HPDE6-E6E7 (cell line): ENCODE results near the gene ZNF469.

Source experiments
- DNase-seq: peaks from one replicate; pipeline ENCODE4 v3.0.0; 2011; ENCODE audit warnings: missing footprints; ENCODE audit errors: extremely low spot score

The ZNF469 gene

DNA sequence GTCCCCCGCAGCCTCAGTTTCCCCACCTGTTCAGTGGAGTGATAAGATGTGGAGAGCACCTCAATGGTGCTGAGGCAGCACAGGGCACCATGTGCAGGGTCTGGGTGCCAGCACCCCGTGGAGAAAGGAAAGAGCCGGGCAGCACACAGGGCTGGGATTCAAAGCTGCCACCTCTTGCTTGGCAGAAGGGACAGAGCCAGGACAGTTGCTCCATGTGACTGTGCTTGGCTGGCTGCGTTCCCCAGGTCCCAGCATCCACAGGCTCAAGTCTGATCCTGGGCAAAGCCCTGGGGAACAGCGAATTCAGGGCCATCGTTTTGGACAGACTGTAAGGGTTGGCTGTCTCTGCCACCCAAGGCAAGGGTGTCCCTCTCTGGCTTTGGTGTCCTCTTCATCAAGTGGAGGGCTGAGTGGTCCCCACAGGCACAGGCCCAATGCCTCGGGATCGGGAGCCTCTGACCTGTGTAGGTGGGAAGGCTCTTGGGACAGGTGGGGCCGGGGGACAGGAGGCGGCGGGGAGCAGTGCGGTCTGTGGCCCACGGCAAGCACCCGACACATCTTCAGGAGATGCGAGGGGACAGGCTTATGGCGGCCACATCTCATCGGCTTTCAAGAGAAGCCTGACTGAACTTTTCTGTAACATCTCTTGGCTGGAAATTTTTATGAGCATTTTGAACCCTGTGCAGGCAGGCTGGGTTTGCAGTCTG, 8.5 kb downstream of the ZNF469 start:
- DNase-seq = no peak

DNA sequence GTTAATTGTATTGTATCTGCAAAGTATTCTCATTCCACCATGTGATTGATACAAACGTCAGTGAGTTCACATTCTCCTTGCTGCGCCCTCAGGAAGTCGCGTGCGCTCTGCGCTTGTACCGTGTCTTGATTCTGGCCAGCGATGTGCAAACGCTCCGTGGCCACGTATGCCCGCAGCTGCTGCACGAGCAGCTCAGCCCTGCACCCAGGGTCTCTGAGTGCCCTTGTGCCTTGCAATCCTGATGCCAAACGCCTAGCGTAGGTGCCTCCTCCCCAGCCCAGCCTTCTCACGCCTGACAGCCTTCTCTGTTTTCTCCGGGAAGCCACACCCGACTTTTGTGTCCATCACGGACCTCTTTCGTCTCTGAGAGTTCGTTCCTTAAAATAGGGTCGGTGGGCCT, 9.4 kb downstream of the ZNF469 start:
- no peak for DNase-seq

DNA sequence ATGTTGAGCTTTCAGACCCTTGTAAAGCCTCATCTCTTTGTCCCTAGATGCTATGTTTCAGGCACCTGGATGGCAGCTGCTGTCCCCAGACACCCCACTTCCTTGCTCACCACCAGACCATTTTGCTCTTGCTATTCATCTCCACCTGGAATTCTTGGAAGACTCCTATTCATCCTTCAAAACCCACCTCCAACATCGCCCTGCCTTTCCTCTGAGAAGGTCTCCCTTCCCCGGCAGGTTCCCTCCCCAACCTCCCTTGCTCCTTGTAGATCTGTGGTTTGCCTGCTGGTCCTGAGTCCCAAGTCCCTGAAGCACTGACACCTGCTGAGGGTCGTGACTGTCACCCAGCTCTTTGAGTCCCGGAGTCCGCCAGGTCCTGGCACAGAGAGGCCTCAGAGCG, 9.9 kb downstream of the ZNF469 start:
- DNase-seq = no peak

DNA sequence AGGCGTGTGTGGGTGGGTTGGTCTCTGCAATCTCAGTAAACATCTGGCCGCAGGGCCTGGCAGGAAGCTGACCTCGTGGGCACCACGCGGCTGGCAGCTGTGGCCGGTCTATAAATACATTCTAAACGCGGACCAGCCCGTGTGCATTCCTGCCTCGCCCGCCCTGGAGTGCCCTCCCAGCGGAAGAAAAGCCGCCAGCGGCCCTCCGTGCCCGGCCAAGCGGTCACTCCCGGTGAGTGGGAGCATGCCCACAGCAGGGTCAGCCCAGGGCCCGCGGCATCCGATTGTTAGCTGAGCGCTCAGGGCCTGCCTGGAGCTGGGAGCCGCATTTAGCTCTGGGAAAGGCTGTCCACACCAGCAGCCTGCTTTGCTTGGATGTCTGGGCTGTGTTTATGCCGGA, 10.3 kb downstream of the ZNF469 start:
- DNase-seq = no peak

DNA sequence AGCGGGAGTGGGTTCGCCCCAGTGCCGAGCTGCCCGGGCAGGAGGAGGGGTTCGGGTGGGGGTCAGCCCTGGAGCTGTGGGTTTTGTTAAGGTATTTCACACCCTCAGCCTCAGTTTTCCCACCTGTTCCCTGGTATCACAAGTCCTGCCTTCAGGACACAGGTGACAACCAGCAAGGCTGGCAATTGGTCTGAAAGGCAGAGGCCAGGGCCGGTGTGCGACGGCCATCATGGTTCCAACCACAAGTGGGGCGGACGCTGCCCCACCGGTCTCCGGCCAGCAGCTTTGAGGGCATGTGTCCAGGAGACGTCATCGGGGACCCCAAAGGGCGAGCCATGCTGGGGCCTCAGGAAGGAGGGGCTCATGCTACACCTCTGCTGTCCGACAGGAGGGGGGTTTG, 10.8 kb downstream of the ZNF469 start:
- DNase-seq = no peak

DNA sequence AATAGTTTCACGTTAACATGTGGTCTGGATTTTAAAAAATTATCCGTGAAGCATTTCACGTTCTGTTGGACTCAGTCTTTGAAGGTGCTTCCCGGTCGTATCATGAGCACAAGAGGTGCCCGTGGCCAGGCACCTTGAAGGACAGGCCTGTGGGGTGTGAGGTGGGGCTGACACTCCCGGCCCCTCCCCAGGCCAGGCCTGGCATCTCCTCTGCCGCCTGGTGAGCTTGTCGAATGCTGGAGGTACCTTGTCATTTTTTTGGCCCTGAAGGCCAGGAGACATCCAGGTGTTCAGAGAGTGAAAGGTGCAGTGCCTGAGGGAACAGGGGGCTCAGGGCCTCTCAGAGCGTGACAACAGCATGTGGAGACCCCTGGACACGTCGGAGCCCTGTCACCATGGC, 11.7 kb downstream of the ZNF469 start:
- DNase-seq = no peak

DNA sequence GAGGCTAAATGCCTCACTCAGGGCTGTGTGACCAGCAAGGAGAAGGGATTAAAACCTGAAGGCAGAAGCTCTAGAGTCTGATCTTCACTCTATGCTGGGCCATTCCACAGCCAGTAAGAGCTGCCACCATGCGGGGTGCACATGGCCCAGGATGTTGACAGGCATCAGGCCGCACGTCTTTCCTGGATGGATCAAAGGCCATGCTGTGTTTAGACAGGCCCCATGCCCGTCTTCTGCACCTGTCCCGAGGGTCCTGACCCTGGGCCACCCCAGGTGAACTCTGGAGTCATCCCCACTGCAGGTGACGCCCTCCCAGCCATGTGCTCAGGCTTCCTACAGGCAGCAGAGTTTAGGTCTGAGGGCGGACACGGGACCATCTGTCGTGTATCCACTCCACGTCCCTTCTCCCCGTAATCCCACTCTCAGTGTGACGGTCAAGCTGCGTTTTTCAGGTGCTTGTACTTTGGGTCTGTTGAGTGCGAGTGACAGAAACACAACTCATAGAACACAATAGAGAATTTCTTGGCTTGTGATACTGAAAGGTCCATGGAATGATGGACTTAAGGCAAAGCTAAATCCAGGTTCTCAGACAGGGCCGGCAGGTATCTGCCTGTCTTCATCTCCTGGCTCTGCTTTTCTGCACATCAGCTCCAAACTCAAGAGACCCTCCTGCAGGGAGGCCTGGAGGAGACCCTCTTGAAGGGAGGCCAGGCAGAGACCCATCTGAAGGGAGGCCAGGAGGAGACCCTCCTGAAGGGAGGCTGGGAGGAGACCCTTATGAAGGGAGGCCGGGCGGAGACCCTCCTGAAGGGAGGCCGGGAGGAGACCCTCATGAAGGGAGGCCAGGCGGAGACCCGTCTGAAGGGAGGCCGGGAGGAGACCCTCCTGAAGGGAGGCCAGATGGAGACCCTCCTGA, 13.2 kb downstream of the ZNF469 start:
- no peak for DNase-seq

DNA sequence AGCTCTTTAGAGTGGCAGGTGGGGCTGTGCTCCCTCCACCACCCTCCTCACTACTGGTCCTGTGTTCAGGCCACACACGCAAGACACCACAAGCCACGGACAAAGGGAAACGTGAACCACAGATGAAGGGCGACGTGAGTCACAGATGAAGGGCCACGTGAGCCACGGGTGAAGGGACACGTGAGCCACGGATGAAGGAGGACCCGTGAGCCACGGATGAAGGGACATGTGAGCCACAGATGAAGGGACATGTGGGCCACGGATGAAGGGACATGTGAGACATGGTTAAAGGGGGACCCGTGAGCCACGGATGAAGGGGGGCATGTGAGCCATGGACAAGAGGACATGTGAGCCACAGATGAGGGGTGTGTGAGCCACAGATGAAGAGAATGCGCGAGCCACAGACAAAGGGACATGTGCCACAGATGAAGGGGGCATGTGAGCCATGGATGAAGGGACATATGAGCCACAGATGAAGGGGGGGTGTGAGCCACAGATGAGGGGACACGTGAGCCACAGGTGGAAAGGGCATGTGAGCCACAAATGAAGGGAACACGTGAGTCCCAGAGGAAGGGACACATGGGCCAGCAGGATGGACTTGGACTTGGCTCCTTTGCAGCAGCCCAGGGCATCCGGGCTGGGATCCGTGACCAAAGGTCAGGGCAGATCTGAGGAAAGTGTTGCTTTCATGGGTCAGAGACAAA, 15.6 kb downstream of the ZNF469 start:
- DNase-seq = no peak

DNA sequence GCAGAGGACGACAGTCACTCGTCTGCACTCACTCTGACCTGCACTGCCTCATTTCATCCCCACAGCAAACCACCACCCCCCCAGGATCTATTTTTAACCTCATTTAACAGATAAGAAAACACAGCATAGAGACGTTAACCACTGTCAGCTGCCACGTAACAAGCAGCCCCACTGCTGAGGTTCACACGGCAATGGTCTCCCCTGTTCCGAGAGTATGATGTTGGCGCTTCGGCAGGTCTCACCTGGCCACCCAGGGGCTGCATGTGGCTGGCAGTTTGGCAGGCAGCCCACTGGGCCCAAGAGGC, 16.1 kb downstream of the ZNF469 start:
- no peak for DNase-seq

DNA sequence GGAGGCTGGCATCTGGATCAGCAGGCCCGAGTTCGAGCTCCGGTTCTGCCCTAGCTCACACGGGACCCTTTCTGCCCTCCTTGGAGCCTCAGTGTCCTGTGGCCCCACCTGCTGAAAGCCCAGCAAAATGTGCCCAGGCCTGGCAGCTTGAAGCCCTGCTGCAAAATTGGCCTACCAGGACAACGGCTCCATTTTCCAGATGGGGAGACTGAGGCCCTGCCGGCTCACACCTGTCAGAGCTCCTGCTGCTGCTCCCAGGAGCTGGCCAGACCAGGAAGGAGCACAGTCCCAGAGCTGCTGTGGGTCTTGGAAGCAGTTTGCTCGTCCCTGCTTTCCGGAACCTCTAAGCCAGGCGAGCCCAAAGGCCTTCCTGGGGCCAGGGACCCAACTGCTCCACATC, 17.4 kb downstream of the ZNF469 start:
- DNase-seq = no peak

DNA sequence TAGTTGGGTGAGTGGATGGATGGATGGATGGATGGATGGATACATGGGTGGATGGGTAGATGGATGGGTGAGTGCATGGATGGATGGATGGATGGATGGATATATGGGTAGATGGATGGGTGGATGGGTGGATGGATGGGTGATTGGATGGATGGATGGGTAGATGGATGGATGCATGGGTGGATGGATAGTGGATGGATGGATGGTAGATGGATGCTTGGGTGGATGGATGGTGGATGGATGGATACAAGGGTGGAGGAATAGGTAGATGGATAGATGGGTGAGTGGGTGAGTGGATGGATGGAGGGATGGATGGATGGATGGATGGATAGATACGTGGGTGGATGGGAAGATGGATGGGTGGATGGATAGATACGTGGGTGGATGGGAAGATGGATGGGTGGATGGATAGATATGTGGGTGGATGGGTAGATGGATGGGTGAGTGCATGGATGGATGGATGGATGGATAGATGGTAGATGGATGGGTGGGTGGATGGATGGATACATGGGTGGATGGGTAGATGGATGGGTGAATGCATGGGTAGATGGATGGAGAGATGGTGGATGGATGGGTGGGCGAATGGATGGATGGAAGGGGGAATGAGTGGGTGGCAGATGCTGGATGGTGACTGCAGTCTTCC, 19.0 kb downstream of the ZNF469 start:
- no peak for DNase-seq

DNA sequence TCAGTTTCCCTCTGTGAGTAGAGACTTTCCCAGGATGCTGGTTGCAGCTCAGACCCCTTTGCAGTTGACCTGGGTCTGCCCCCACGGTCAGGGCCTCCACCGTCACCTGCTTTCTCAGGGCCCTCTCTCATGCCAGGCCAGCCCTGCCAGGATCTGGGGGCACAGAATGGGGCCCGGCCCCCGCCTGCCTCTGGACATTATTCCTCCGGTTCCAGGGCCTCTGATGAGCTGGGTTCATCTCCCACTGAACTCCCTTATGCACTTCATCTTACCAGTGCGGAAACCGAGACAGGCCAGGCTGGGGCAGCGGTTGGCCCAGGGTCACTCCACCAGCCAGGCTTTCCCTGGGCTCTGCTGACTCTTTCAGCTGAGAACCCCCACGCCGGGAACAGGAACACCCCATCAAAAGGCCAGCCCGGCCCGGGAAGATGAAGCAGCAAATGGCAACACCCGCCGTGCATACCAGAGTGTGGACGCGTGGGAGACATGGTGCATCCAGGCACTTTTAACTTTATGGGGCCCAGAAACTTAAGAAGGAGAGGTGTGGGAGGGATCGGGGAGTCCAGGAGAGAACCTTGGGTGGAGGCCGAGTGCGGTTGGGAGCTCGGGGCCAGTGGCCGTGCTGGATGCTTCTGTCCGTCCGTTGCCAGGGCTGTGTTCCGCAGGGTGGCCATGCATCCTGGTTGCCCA, 19.9 kb downstream of the ZNF469 start:
- no peak for DNase-seq

DNA sequence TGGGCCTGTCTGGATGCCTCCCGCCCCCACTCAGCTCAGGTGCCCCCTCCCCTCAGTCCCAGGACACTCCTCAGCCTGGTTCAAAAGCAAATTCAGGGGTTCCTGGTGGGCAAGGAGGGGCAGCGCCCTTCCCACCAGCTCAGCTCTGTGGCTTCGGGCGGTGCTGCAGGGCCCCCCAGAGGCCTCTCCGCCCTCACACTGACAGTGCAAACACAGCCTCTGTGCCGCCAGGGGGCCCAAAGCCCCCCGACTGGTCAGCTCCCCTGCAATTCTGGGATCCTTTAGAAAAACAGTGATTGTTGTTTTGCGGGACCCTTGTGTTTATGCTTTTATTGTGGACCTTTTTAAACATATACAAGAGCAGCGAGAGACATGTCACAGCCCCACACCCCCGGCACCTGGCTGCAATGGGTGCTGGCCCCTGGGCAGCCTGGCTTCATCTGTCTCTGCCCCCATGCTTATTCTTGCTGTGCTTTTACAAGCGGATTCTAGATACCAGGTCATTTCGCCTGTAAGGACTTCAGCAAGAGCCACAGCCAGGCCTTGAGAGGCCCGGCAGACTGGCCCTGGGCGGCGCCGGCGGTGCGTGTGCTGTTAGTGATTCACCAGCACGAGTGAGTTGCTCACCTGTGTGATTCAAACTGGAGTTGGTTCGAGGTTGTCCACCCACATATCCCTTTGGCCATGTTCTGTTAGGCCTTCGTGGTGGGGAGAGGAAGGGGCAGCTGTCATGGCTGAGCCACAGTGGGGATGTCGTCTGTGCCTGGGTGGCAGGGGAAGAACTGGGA, 21.2 kb downstream of the ZNF469 start:
- peak; percentile 42 for DNase-seq

DNA sequence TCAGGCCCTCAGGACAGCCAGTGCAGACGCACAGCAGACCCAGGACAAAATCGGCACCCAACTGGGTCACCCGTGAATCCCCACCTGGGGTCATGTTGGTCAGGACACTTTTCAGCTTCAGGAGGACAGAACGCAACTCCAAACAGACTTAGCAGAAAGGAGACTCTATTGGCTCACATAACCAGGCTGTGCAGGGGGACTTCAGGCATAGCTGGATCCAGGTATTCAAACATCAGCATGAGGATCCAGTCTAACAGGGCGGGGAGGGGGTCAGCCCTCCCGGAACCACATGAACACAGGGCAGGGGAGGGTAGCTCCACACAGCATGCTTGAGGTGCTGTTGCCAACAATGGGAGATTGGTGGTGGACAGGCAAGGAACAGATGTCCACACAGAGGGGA, 22.0 kb downstream of the ZNF469 start:
- no peak for DNase-seq

DNA sequence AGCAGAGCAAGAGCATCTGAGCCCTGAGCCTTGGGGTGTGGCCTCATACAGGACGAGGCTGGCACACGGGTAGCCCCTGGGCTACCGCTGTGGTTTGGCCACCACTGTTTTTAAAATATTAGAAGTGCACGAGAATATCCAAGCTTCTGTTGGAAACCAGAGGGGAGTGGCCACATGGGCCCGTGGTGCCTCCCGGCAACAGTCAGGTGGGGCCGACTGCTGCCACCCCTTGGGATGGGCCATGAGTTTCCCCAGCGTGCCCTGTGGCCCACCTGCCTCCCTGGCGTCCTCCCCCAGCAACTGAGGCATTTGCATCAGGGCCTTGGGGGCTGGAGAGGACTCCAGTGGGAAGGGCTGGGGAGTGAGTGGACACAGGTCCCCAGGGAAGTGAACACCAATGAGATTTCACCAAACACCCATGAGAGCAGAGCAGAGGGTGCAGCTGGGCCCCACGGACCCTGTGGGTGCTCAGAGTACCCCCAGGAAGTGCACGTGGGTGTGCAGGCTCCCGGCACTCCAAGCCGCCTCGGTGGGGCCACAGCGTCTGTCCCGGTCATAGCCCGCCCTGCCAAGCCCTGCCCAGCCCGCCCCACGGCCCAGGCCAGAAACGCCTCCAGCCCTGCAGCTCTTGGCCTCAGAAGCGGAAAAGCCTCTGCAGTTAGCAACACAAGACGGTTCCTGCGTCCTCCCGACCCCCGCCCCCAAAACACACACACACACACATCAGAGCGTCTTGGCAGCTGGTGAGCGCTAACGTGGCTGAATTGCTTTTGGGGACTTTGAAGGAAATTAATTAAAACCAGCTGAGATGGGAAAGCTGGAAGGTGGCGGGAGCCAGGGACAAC, 22.7 kb downstream of the ZNF469 start:
- DNase-seq = no peak

DNA sequence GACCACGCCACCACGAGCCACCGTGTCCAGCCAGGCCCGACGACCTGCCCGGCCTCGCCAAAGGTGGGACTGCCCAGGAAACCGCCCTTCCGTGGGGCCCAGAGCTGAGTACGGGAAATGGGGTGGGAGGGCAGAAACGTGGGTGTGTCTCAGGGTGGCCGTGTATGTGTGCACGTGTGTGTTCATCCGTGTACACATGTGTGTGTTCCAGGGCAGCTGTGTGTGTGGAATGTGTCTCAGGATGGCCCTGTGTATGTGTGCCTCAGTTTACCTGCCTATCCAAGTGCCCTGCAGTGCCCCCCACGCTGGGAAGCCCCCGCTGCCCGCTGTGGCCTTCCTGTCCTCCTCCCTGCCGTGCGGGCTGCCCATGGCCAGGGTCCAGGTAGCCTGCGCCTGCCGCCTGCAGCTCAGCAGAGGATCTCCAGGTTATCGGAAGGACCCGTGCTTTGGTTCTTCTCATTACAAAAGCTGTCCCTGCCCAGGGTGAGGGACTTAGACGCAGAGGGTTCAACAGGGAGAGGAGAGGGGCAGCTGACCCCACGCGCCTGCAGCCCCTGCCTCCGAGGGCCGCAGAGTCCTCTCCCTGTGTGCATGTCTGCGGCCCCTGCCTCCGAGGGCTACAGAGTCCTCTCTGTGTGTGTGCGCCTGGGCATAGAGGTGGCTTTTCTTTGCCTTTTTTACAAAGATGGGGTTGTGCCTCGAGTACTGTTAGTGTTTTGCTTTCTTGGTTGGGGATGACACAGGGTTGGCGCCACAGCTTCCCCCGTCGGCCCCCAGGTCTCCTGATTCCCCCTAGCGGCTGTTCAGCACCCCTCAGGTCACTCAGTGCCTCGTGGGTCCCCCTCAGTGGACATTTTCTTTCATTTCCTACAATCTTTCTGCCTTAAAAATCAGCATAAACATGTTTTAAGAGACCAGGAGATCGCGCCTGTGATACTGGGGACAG, 23.6 kb downstream of the ZNF469 start:
- DNase-seq = no peak

DNA sequence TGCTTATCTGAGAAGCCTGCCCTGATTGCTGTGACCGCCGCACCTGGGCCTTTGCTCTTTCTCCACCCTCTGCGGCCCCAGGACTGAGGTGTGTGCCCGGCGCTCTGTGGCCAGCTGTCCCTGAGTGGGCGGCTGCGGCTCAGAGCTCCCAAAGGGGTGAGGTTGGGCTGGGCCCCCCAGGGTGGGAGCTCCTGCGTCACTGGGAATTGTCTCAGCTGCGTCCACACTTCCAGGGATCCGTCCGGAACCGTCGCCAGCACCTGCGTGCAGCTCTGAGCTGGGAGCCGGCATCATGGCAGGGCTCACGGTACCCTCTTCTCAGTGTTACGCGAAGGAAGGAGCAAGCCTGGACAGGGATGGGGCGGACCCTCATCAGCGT, 24.3 kb downstream of the ZNF469 start:
- no peak for DNase-seq

DNA sequence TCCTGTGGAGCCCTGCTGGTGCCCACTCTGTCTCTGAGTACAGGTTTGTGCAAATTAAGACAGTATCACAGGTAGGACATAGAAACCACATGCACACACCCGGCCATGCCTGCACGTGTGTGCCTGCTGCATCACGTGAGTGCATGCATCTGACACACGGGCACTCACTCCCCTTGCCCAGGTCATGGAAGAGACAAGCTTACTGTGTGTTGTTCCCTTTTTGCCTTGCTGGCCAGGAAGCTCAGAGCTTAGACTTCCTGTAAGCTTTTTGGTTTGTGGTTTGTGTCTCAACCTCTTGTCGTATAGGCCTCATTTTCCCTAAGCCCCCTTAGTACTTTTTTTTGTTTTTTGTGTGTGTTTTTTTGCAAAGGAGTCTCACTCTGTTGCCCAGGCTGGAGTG, 25.0 kb downstream of the ZNF469 start:
- DNase-seq = no peak
